ENCODE data around the gene MMP25.

- TF ChIP-seq CTCF (IDR thresholded peaks at IDR 0.05; ENCODE audit: insufficient read depth, low read depth, low read length) (no peak), EZH2 (IDR thresholded peaks at IDR 0.05; ENCODE audit: insufficient read depth, low read length) (no peak)
Measured at GRCh38 chr16:3065742-3066439, 19.5 kb downstream of the MMP25 start.
